Measurements from ENCODE around the gene SFSWAP. TPM values are rescaled to one million over a fixed set of nuclear protein-coding genes. Genes with fewer than 3 reads are reported as not detected.
"Not testable (repeated sequence)": the region's sequence is repeated elsewhere in the genome, so short reads cannot be mapped to it uniquely, and the experiment has no call there.

The SFSWAP gene
- total RNA-seq, 1 donor from 2014 or later = 58.1 TPM

DNA sequence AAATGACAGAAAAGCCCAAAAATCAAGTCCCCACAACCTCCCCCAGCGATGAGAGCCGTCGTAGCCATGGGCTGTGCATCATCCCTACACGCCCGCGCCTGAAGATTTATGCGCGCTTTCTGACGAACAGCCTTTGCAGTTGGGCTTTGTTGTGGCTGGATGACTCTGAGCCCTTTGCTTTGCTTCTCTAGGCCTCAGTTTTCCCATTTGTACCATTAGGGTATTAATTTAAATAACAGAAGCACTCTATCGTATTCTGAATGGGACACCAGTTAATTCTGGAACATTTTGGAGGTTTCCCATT is 24.2 kb downstream of the SFSWAP start:
- intact Hi-C loops (cut with micrococcal nuclease) = no loop called here

DNA sequence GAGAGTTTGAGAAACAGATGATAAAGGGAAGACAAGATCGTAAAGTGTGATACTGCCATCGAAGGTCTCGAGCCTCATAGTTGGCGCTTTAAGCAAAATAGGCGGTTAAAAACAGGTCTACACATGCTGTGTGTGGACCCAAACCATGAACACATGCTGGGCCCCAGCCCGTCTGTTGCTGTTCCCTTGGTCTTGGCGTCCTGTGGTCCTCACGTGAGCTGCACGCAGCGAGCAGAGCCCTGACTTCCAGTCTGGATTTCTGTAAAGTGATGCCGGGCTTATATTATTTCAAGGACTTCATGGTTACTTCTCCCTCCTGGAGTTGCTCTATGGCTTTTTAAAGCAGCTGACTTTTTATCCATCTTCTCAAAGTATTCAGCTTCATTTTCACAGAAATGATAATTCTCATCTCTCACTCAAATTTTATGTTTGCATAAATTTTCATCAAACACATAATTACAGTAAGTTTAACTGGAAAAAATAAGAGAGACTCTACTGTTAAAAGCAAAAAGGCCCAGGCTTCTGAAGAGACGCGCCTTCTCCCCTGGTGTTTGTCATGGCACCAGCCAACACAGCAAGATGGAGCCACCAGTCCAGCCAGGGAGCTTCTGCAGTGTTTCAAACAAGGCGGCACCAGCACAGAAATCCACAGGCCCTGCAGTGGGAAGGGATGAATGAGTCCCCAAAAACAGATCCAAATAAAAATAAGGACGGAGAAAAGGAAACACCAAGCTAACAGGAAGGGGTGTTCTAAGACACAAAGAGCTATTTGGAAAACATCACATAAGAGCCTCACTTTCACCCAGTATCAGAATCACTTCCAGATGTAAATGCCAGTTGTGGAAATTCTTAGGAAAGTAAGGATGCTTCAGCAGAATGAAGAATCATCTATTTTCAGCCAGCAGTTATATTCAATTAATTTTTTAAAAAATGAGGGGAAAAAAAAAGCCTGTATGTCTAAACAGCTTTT is 24.9 kb downstream of the SFSWAP start:
- intact Hi-C loops (cut with micrococcal nuclease) = no loop called here

- intact Hi-C loops (cut with micrococcal nuclease) = no loop called here
Measured at GRCh38 chr12:131736446-131737149, 25.7 kb downstream of the SFSWAP start.

GRCh38 chr12:131737150-131737827 is 26.4 kb downstream of the SFSWAP start:
- intact Hi-C loops (cut with micrococcal nuclease) = no loop called here

GRCh38 chr12:131738196-131738595 is 27.3 kb downstream of the SFSWAP start:
- intact Hi-C loops (cut with micrococcal nuclease) = no loop called here

DNA sequence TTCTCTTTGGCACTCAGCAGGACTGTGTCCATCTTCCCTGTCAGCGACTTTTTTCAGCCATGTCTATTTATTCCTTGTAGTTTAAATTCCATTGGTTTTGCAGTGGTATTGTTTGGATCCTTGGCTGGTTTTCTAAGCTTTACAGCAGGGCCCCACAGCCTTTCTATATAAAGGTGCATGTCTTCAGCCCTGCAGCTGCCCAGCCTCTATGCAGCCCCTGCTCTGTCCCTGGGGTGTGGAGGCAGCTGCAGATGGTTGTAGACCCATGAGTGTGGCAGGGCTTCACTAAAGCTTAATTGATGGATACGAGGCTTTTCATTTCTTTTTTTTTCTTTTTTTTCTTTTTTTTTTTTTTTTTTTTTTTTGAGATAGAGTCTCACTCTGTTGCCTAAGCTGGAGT is 29.7 kb downstream of the SFSWAP start:
- intact Hi-C loops (cut with micrococcal nuclease) = no loop called here

DNA sequence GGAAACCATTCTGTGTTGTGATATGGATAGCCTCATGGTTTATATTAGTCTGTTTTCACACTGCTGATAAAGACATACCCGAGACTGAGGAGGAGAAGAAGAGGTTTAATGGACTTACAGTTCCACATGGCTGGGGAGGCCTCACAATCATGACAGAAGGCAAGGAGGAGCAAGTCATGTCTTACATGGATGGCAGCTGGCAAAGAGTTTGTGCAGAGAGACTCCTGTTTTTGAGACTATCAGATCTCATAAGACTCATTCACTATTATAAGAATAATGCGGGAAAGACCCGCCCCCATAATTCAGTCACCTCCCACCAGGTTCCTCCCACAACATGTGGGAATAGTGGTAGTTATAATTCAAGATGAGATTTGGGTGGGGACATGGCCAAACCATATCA is 31.9 kb downstream of the SFSWAP start:
- intact Hi-C loops (cut with micrococcal nuclease) = not testable (repeated sequence)

DNA sequence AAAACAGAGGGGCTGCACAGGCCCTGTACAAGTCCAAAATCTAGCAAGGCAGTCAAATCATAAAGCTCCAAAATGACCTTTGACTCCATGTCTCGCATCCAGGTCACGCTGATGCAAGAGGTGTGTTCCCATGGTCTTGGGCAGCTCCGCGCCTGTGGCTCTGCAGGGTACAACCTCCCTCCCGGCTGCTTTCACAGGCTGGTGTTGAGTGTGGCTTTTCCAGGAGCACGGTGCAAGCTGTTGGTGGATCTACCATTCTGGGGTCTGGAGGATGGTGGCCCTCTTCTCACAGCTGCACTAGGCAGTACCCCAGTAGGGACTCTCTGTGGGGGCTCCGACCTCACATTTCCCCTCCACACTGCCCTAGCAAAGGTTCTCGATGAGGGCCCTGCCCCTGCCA is 32.5 kb downstream of the SFSWAP start:
- intact Hi-C loops (cut with micrococcal nuclease) = not testable (repeated sequence)

GRCh38 chr12:131743880-131744279 is 33.0 kb downstream of the SFSWAP start:
- intact Hi-C loops (cut with micrococcal nuclease) = not testable (repeated sequence)

- intact Hi-C loops (cut with micrococcal nuclease) = not testable (repeated sequence)
Measured at GRCh38 chr12:131744675-131745074, 33.8 kb downstream of the SFSWAP start.

DNA sequence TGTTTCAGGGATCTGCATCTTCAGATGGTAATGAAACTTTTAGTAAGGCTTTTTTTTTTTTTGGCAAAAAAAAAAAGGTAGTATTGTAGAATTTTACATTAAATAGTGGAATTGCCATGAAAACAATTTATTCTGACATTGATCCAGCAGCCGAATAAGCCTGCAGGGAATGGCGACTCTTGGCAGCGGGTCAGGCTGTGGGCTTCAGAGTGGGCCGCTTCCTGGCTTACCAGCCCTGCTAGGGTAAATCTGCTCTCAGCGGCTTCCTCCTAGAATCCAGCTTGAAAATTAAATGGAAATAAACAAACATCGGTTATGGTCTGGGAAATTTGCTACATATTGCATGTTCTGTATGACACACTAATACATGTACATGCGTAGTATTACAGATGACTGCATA is 34.8 kb downstream of the SFSWAP start:
- intact Hi-C loops (cut with micrococcal nuclease) = no loop called here

- intact Hi-C loops (cut with micrococcal nuclease) = no loop called here
Measured at GRCh38 chr12:131747276-131748177, 36.6 kb downstream of the SFSWAP start.

- intact Hi-C loops (cut with micrococcal nuclease) = no loop called here
Measured at GRCh38 chr12:131749618-131750315, 38.9 kb downstream of the SFSWAP start.

DNA sequence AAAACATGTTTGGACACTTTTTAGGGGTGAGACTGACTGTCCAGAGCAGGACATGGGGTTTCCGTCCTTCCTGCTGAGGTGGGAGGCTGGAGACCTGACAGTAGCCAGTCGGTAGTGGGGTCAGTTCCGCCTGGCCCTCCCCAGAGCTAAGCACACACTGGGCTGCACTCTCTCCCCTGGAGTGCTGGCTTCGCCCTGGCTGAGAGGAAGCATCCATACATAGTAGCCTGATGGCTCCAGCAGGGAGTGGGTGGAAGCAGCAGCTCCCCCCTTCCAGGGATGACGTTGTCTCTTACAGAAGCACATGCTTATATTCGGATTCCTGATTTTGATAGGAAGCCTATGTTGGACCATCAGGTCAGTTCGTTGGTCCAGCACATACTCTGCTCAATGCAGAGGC is 40.4 kb downstream of the SFSWAP start:
- intact Hi-C loops (cut with micrococcal nuclease) = no loop called here

DNA sequence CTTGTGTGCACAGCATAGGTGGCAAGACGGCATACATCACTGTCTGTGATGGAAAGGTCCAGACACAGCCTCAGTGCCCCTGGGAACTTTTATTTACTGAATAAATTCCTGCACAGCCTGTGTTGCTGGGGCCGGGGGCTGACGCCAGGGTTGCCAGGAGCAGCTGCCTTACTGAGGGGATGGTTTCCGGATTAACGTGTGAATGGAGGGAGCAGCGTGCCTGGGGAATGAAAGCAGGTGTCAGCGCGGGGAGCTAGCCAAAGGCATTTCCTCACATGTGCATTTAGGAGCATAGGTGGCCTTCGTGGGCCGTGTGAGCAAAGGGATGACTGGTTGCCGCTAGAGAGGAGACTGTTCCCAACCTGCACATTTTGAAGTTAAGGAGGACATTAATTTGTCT is 41.6 kb downstream of the SFSWAP start:
- intact Hi-C loops (cut with micrococcal nuclease) = no loop called here

DNA sequence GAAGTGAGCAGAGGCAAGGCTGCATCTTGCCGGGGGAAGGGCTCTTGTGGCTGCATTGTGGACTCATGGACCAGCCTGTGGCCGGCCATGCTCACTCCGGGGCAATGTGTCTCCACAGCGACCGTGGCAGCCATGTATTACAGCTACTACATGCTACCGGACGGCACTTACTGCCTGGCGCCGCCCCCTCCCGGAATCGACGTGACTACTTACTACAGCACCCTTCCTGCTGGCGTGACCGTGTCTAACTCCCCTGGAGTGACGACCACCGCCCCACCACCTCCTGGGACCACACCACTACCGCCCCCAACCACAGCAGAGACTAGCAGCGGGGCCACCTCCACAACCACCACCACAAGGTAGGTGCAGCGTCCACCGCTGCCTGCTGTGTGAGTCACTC is 42.1 kb downstream of the SFSWAP start:
- intact Hi-C loops (cut with micrococcal nuclease) = no loop called here

- intact Hi-C loops (cut with micrococcal nuclease) = no loop called here
Measured at GRCh38 chr12:131753757-131754156, 42.9 kb downstream of the SFSWAP start.

DNA sequence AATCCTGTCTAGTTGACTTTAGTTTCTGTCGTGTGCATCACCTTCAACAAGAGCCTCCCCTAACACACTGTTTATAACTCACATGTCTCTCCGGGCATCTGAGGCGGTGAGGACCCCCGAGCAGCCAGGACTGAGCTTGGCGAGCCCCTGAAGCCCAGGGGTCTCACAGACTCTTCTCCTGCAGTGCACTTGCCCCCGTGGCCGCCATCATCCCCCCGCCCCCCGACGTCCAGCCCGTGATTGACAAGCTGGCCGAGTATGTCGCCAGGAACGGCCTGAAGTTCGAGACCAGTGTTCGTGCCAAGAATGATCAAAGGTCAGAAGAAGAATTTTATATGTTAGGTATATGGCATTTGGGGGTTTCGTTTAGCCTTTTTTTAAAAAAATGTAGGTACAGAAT is 43.3 kb downstream of the SFSWAP start:
- intact Hi-C loops (cut with micrococcal nuclease) = no loop called here

DNA sequence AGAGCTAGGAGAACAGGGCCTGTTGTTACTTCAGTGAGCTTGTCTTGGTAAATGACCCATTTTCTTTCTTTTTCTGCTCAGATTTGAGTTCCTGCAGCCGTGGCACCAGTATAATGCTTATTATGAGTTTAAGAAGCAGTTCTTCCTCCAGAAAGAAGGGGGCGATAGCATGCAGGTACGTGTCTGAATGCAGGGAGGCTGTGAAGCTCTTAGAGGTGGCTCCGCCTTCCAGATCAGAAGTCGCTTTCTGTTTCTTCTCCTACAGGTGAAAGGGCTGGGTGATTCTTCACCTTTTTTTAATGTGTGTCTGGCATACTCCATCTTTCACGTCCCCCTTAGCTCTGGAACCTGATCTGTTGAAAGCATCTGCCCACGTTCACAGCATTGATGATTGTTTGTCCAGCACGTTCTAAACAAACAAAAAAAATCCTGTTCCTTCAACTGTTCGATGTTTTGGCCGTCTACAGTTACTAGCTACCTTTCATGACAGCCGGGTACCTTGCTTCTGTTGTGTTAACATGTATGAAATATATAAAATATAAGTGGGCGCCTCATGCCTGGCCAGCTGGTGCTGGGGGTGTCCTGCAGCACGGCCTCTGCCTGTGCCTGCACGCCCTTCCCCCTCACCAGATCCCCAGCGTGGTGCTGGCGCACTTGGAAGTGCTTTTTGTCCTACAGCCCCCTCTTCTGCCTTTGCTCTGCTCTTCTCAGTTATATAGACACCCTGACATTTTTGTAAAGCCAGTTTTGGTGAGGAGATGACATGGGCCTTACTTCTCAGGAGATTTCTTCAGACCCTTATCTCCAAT is 44.6 kb downstream of the SFSWAP start:
- intact Hi-C loops (cut with micrococcal nuclease) = loop anchor here (5.0 kb wide), 1 partner anchor 197 kb away; no protein-coding TSS in a partner anchor
